Measurements from ENCODE around the gene PLPP6.
"Not testable (repeated sequence)": the region's sequence is repeated elsewhere in the genome, so short reads cannot be mapped to it uniquely, and the experiment has no call there.

The PLPP6 gene

DNA sequence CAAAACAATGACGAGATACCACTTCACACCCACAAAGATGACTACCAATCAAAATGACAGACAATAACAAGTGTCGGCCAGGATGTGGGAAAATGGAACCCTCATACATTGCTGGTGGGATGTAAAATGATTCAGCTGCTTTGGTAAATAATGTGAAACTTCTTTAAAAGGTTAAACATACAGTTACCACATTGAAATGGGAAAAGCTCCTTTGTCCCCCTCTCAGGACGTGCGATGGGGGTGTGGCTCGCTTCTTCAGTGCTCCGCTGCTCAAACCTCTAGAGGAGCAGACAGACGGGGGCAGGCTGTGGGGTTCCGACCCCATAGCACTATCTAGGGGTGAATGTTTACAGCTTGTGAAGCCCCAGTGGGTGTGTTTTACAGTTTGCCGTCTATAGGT lies 8.0 kb upstream of the PLPP6 start:
- DNase-seq (ENCODE audit: low spot score in 2 of 2) = no peak
- H3K4me1 Mint-ChIP-seq = no peaks in the 10 kb centered on the region

GRCh38 chr9:4654538-4654937 lies 7.6 kb upstream of the PLPP6 start:
- no peaks in the 10 kb centered on the region for H3K9me3 Mint-ChIP-seq
- H3K36me3 Mint-ChIP-seq = no peaks in the 10 kb centered on the region
- no peak overlapping the region for H3K27ac Mint-ChIP-seq
- peaks cover 7% of the 10 kb centered on the region for H3K27me3 Mint-ChIP-seq
- H3K4me3 Mint-ChIP-seq = no peak overlapping the region
- ATAC-seq (ENCODE audit: low read depth) (no peak), DNase-seq (ENCODE audit: low spot score in 2 of 2) (no peak)
- H3K4me1 Mint-ChIP-seq = no peaks in the 10 kb centered on the region

More for the DNA sequence above, 8.0 kb upstream of the PLPP6 start:
- H3K27ac Mint-ChIP-seq = no peak overlapping the region
- H3K9me3 Mint-ChIP-seq = no peaks in the 10 kb centered on the region
- H3K27me3 Mint-ChIP-seq = peaks cover 7% of the 10 kb centered on the region
- ATAC-seq (ENCODE audit: low read depth) = no peak
- no peaks in the 10 kb centered on the region for H3K36me3 Mint-ChIP-seq
- no peak overlapping the region for H3K4me3 Mint-ChIP-seq

DNA sequence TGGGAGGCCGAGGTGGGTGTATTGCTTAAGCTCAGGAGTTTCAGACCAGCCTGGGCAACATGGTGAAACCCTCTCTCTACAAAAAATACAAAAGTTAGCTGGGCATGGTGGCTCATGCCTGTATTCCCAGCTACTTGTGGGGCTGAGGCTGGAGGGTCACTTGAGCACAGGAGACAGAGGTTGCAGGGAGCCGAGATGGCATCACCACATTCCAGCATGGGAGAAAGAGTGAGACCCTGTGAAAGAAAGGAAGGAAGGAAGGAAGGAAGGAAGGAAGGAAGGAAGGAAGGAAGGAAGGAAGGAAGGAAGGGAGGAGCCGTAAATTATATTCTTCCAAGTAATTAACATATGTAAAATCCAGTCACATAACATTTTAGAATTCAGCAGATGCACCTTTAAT lies 5.9 kb upstream of the PLPP6 start:
- H3K36me3 Mint-ChIP-seq; H3K4me1 Mint-ChIP-seq; H3K27me3 Mint-ChIP-seq; H3K9me3 Mint-ChIP-seq; H3K4me3 Mint-ChIP-seq; H3K27ac Mint-ChIP-seq; ATAC-seq (ENCODE audit: low read depth); DNase-seq (ENCODE audit: low spot score in 2 of 2): not testable (repeated sequence)

DNA sequence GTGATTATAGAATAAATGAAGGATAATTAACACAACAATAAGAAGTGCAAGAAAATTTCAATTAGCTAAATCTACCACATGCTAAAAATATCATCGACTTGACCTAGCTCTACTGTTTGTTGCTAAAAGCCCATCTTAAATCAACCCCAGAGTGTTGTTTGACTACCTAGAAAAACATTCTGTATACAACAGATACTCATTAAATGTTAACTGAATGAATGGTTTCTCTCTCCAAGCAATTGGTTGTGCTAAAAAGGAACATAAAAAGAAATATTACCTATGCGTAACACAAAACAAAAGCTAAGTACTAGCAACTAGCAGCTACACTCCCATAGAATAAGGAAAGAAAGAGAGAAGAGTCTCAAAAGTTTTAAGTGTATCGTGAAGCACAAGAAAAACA lies 5.5 kb upstream of the PLPP6 start:
- Mint-ChIP-seq H3K27ac (no peak overlapping the region), H3K36me3 (no peaks in the 10 kb centered on the region)
- no peak for ATAC-seq (ENCODE audit: low read depth)

DNA sequence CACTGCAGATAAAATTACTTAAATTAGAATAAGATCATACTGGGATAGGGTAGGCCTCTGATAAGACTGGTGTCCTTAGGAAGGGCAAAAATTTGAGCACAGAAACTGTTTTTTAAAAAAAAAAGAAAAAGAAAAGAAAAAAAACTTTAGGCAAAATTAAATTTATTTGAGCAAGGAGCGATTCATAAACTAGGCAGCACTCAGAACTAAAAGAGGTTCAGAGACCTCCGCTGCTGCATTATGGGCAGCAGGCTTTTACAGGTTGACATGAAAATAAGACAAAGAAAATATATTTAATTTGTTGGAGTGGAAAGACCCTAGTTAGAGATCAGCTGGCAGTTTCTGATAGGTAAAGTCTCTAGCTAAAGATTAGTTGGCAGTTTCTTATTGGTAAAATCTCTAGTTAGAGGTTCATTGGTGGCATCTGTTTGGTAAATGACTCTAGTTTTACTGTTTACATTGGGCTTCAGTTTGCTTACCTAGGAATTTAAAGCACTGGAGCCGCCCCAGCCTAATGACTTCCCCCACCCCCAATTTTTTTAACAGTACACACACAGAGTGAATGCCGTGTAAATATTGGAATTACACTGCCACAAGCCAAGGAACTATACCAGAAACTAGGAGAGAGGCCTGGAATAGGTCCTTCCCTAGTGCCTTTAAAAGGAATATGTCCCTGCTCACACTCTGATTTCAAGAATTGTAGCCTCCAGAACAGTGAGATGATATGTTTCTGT lies 4.5 kb upstream of the PLPP6 start:
- peaks cover 7% of the 10 kb centered on the region for H3K4me1 Mint-ChIP-seq
- no peak for DNase-seq (ENCODE audit: low spot score in 2 of 2)
- no peak for ATAC-seq (ENCODE audit: low read depth)
- H3K4me3 Mint-ChIP-seq = no peak overlapping the region
- no peaks in the 10 kb centered on the region for H3K36me3 Mint-ChIP-seq
- no peak overlapping the region for H3K27ac Mint-ChIP-seq
- H3K9me3 Mint-ChIP-seq = no peaks in the 10 kb centered on the region
- H3K27me3 Mint-ChIP-seq = no peaks in the 10 kb centered on the region

More for the DNA sequence above, 5.5 kb upstream of the PLPP6 start:
- DNase-seq (ENCODE audit: low spot score in 2 of 2) = no peak
- H3K4me1 Mint-ChIP-seq = peaks cover 2% of the 10 kb centered on the region
- H3K9me3 Mint-ChIP-seq = no peaks in the 10 kb centered on the region
- no peak overlapping the region for H3K4me3 Mint-ChIP-seq
- H3K27me3 Mint-ChIP-seq = no peaks in the 10 kb centered on the region

- H3K36me3 Mint-ChIP-seq; H3K27me3 Mint-ChIP-seq; H3K27ac Mint-ChIP-seq; H3K4me3 Mint-ChIP-seq; ATAC-seq (ENCODE audit: low read depth); H3K9me3 Mint-ChIP-seq; DNase-seq (ENCODE audit: low spot score in 2 of 2): not testable (repeated sequence)
- H3K4me1 Mint-ChIP-seq = peaks cover 32% of the 10 kb centered on the region
These were observed 1.4 kb upstream of the PLPP6 start for GRCh38 chr9:4660665-4661064.

DNA sequence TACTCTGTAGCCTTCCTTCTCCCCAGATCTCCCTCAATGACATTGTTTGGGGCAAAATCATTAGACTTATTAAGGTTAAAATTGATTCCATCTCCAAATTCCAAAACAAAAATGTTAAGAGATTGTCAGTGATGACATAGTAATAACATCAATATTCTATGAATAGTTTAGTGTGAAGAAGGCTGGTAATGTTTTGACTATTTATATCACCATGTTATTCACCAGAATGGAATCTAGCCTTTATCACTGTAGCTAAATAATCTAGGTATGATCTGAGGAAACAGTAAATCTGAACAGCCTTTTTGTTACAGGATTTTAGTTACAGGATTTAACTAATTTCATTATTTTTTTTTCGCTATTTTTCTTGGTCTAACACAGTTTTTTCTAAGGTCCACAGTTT lies 929 bp upstream of the PLPP6 start:
- Mint-ChIP-seq H3K36me3 (no peaks in the 10 kb centered on the region), H3K27me3 (no peaks in the 10 kb centered on the region), H3K27ac (no peak overlapping the region), H3K4me1 (peaks cover 37% of the 10 kb centered on the region), H3K9me3 (no peaks in the 10 kb centered on the region), H3K4me3 (no peak overlapping the region)
- no peak for DNase-seq (ENCODE audit: low spot score in 2 of 2)
- no peak for ATAC-seq (ENCODE audit: low read depth)

- no peaks in the 10 kb centered on the region for H3K9me3 Mint-ChIP-seq
- H3K27ac Mint-ChIP-seq = peak overlapping the region; percentile 68
- DNase-seq (ENCODE audit: low spot score in 2 of 2) (no peak), ATAC-seq (ENCODE audit: low read depth) (no peak)
- H3K4me3 Mint-ChIP-seq = peak overlapping the region; percentile 87
- H3K27me3 Mint-ChIP-seq = no peaks in the 10 kb centered on the region
- no peaks in the 10 kb centered on the region for H3K36me3 Mint-ChIP-seq
- H3K4me1 Mint-ChIP-seq = peaks cover 41% of the 10 kb centered on the region
These were observed 483 bp upstream of the PLPP6 start for GRCh38 chr9:4661611-4662010.

- no peaks in the 10 kb centered on the region for H3K9me3 Mint-ChIP-seq
- peaks cover 2% of the 10 kb centered on the region for H3K27me3 Mint-ChIP-seq
These were observed 1.1 kb downstream of the PLPP6 start for GRCh38 chr9:4662989-4663792.

DNA sequence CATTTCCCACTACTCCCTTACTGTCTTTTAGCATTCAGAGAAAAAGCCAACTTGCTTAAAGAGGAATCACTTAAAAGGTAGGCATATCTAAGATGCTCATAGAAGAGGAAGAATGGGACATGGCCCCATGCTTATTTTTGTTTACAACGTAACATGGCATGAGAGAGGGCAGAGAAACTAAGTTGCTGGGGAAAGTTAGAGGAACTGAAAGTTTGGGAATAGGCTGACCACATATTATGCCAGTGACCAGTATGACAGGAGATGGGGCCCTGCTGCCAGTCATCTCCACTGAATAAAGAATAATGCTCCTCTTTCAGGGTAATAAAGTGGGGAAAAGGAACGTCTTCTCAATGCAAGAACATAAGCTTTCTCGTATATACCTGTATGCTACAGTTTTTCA lies 1.9 kb downstream of the PLPP6 start:
- Mint-ChIP-seq H3K36me3 (no peaks in the 10 kb centered on the region), H3K4me3 (peak overlapping the region; percentile 19), H3K27me3 (peaks cover 6% of the 10 kb centered on the region), H3K27ac (peak overlapping the region; percentile 25), H3K4me1 (peaks cover 46% of the 10 kb centered on the region), H3K9me3 (no peaks in the 10 kb centered on the region)
- no peak for DNase-seq (ENCODE audit: low spot score in 2 of 2)
- ATAC-seq (ENCODE audit: low read depth) = no peak

More at GRCh38 chr9:4662989-4663792, 1.1 kb downstream of the PLPP6 start:
- Mint-ChIP-seq H3K4me1 (peaks cover 46% of the 10 kb centered on the region), H3K4me3 (peak overlapping the region; percentile 87), H3K27ac (peak overlapping the region; percentile 25), H3K36me3 (no peaks in the 10 kb centered on the region)
- DNase-seq (ENCODE audit: low spot score in 2 of 2) (no peak), ATAC-seq (ENCODE audit: low read depth) (peak; percentile 6)

- Mint-ChIP-seq H3K4me3 (peak overlapping the region; percentile 78), H3K27ac (no peak overlapping the region), H3K4me1 (peaks cover 46% of the 10 kb centered on the region)
These were observed 3.3 kb downstream of the PLPP6 start for GRCh38 chr9:4665357-4665756.

DNA sequence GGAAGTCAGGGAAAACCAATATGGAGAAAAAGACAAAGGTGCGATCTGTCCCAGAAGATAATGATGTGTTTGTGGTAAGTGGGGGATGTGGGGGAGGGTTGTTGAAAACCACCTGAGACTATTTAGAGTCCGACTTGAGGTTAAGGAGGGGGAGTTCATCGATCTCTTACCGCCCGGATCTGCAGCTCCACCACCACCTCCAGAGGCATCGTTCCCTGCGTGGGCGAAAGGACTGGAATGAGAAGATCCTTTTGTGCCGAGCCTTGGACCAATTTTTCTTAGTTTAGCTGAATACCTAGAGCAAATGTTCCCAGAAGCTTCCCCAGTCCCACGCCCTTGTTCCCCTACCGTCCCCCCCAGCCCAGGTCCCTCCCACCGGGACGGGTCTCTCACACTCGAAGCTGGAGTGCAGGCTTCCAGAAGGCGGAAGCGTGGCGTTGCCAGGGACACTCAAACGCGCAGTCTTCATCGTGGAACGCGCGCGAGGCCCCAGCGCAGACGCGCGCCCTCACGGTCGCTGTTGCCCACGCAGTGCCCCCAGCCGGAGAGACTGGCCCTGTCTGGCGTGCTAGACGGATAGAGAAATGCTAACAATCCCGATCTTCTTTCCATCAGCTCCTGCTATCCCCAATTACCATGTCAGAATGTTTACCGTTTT lies 4.1 kb downstream of the PLPP6 start, which contains the start of gene SPATA6L:
Gene SPATA6L (minus strand): TSS at position 439 of the 658 bp plus-strand sequence. CDS start 230 bp downstream, at position 209.
- Mint-ChIP-seq H3K27me3 (peaks cover 6% of the 10 kb centered on the region), H3K27ac (peak within 1 kb of the TSS; percentile 64), H3K4me3 (peak within 1 kb of the TSS; percentile 78), H3K36me3 (no peaks in the 10 kb centered on the region), H3K9me3 (no peaks in the 10 kb centered on the region), H3K4me1 (peaks cover 46% of the 10 kb centered on the region)
- ATAC-seq (ENCODE audit: low read depth) (peak; percentile 43), DNase-seq (ENCODE audit: low spot score in 2 of 2) (peak in 1 of 2 donors; percentile 34)

More at GRCh38 chr9:4665357-4665756, 3.3 kb downstream of the PLPP6 start:
- Mint-ChIP-seq H3K9me3 (no peaks in the 10 kb centered on the region), H3K27me3 (peaks cover 6% of the 10 kb centered on the region), H3K36me3 (no peaks in the 10 kb centered on the region)
- DNase-seq (ENCODE audit: low spot score in 2 of 2) (no peak), ATAC-seq (ENCODE audit: low read depth) (no peak)

GRCh38 chr9:4667681-4668080 lies 5.6 kb downstream of the PLPP6 start:
- ATAC-seq (ENCODE audit: low read depth) (no peak), DNase-seq (ENCODE audit: low spot score in 2 of 2) (no peak)
- Mint-ChIP-seq H3K4me1 (peaks cover 39% of the 10 kb centered on the region), H3K9me3 (no peaks in the 10 kb centered on the region), H3K36me3 (no peaks in the 10 kb centered on the region), H3K27ac (no peak overlapping the region), H3K27me3 (peaks cover 6% of the 10 kb centered on the region), H3K4me3 (no peak overlapping the region)

DNA sequence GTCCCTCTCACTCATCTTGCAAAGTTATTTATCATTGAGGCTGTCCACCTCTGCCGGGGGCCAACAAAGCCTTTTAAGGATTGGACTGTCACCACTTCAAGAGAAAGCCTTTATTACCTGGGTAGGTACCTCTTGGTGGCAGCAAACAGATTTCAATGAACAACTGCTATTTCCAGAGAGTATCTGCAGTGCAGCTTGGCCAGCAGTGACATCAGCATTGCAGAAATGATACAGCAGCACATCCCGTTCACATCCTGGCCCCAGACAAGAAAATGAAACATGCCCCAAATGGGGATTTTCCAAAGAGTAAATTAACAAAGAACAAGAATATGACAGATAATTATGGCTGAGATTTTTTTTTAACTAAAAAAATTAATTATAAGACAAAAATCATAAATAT lies 6.5 kb downstream of the PLPP6 start:
- Mint-ChIP-seq H3K27me3 (peaks cover 6% of the 10 kb centered on the region), H3K27ac (no peak overlapping the region), H3K4me1 (peaks cover 31% of the 10 kb centered on the region), H3K4me3 (no peak overlapping the region), H3K9me3 (no peaks in the 10 kb centered on the region), H3K36me3 (no peaks in the 10 kb centered on the region)
- DNase-seq (ENCODE audit: low spot score in 2 of 2) (no peak), ATAC-seq (ENCODE audit: low read depth) (no peak)
